Osteoblast (primary cell): ENCODE data around the gene NRTN. TPM values are rescaled to one million over a fixed set of nuclear protein-coding genes. Genes with fewer than 3 reads are reported as not detected.
"Not testable (repeated sequence)": the region's sequence is repeated elsewhere in the genome, so short reads cannot be mapped to it uniquely, and the experiment has no call there.

ENCODE experiments used
- DNase-seq: peaks from one replicate; pipeline ENCODE4 v3.0.0; 2011; ENCODE audit warnings: low spot score, mixed read lengths; ENCODE audit not compliant: insufficient read length; ENCODE audit errors: missing footprints
- H2AFZ ChIP-seq: 2 replicates; pipeline ENCODE4 v1.6.0; 2011; ENCODE audit warnings: mild to moderate bottlenecking, low read length
- H3K27ac ChIP-seq: 2 replicates; pipeline ENCODE4 v1.5.1; 2011; ENCODE audit warnings: mild to moderate bottlenecking, low read depth, low read length, moderate library complexity
- H3K27me3 ChIP-seq: 2 replicates; pipeline ENCODE4 v1.6.0; 2012; ENCODE audit warnings: mild to moderate bottlenecking, control low read depth, inconsistent platforms, low read length, moderate library complexity; ENCODE audit not compliant: insufficient read depth
- H3K36me3 ChIP-seq: 2 replicates; pipeline ENCODE4 v1.5.1; 2011; ENCODE audit warnings: mild to moderate bottlenecking, low read length, control low read depth, moderate library complexity; ENCODE audit not compliant: insufficient read depth
- H3K4me1 ChIP-seq: 2 replicates; pipeline ENCODE4 v1.5.1; 2011; ENCODE audit warnings: mild to moderate bottlenecking, low read length, control low read depth, moderate library complexity; ENCODE audit not compliant: insufficient read depth
- H3K4me2 ChIP-seq: 2 replicates; pipeline ENCODE4 v1.6.0; 2011; ENCODE audit warnings: mild to moderate bottlenecking, low read length; ENCODE audit not compliant: insufficient read depth
- H3K4me3 ChIP-seq: fragments of 200-600 bp; sonication (generic); 3 replicates; pipeline ENCODE4 v1.5.1; 2012; ENCODE audit warnings: mild to moderate bottlenecking, low read length, inconsistent platforms; ENCODE audit not compliant: insufficient read depth
- H3K79me2 ChIP-seq: 2 replicates; pipeline ENCODE4 v1.6.0; 2012; ENCODE audit warnings: mild to moderate bottlenecking, low read length, control low read depth, inconsistent platforms; ENCODE audit not compliant: insufficient read depth
- H3K9me3 ChIP-seq: 2 replicates; pipeline ENCODE4 v1.5.1; 2011; ENCODE audit warnings: low read depth, low read length, control low read depth
- H4K20me1 ChIP-seq: 2 replicates; pipeline ENCODE4 v1.6.0; 2012; ENCODE audit warnings: mild to moderate bottlenecking, low read length, control low read depth; ENCODE audit not compliant: insufficient read depth
- CTCF ChIP-seq: IDR thresholded peaks from 2 replicates; pipeline ENCODE4 v1.5.1; 2011; ENCODE audit warnings: mild to moderate bottlenecking, low read depth, low read length, moderate library complexity; ENCODE audit errors: extremely low read depth
- total RNA-seq: library from RNA; depleted of rRNA; stranded (reverse); fragments of >200 nt; gene quantifications from 2 replicates; pipeline ENCODE4 v1.2.3, GENCODE V29; 2012

NRTN gene
- total RNA-seq, 1 donor = not detected

- Histone ChIP-seq H4K20me1 (no peaks in the 10 kb centered on the region), H2AFZ (no peak overlapping the region), H3K36me3 (no peaks in the 10 kb centered on the region), H3K4me3 (no peak overlapping the region), H3K4me1 (no peaks in the 10 kb centered on the region), H3K9me3 (no peaks in the 10 kb centered on the region), H3K27ac (no peak overlapping the region), H3K27me3 (peaks cover 18% of the 10 kb centered on the region), H3K4me2 (no peak overlapping the region), H3K79me2 (no peaks in the 10 kb centered on the region)
- no peak for DNase-seq
- TF ChIP-seq CTCF = no peak
Measured at GRCh38 chr19:5850189-5850588, 45.3 kb downstream of the NRTN start.

DNA sequence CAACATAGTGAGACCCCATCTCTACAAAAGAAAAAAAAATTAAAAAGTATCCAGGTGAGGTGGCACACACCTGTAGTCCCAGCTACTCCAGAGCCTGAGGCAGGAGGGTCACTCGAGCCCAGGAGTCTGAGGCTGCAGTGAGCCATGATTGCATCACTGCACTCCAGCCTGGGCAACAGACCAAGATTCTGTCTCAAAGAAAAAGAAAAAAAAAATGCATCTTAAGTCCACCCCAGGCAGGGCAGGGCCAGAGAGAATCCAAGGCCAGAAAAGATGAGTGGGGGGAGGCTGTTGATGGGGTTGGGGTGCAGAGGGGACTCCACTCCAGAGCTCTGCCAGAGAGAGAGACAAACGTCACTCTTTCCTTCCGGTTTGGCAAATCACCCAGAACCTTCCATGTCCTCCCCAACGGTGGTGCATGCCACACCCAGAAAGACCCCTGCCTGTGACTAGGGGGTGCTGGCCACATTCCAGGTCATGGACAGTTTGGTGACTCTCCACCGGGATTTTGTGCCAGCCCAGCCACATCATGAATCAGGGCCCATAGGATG lies 46.0 kb downstream of the NRTN start:
- Histone ChIP-seq H3K4me1 (no peaks in the 10 kb centered on the region), H3K27ac (no peak overlapping the region), H3K36me3 (no peaks in the 10 kb centered on the region), H3K79me2 (no peaks in the 10 kb centered on the region), H3K9me3 (no peaks in the 10 kb centered on the region), H4K20me1 (no peaks in the 10 kb centered on the region), H3K4me3 (no peak overlapping the region), H2AFZ (no peak overlapping the region), H3K27me3 (peaks cover 25% of the 10 kb centered on the region), H3K4me2 (no peak overlapping the region)
- peak; percentile 91 for DNase-seq
- no peak for TF ChIP-seq CTCF

GRCh38 chr19:5851302-5851701 lies 46.4 kb downstream of the NRTN start, which contains the start of gene FUT3:
Gene FUT3 (minus strand): TSS chr19:5851449.
- Histone ChIP-seq H3K27ac (no peak within 1 kb of the TSS), H3K79me2 (no peaks in the 10 kb centered on the region), H4K20me1 (no peaks in the 10 kb centered on the region), H3K9me3 (no peaks in the 10 kb centered on the region), H3K4me2 (no peak within 1 kb of the TSS), H3K27me3 (peaks cover 30% of the 10 kb centered on the region), H3K4me3 (no peak within 1 kb of the TSS), H3K4me1 (no peaks in the 10 kb centered on the region), H2AFZ (no peak within 1 kb of the TSS), H3K36me3 (no peaks in the 10 kb centered on the region)
- DNase-seq = peak; percentile 39
- no peak for TF ChIP-seq CTCF

DNA sequence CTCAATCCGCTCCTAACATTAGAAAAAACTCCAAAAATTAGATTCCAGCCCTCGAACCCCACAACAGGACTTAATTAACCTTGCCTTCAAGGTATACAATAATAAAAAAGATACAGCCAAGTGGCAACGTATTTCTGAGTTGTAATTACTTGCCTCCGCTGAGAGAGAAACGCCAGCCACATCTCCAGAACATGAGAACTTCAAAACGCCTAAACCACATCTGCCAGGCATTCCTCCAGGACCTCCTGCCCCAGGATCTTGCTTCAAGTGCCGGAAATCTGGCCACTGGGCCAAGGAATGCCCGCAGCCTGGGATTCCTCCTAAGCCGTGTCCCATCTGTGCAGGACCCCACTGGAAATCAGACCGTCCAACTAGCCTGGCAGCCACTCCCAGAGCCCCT lies 49.3 kb downstream of the NRTN start:
- DNase-seq = not testable (repeated sequence)

GRCh38 chr19:5855151-5855550 lies 50.3 kb downstream of the NRTN start:
- H3K27me3 ChIP-seq = peaks cover 32% of the 10 kb centered on the region
- H3K4me3 ChIP-seq, H3K4me1 ChIP-seq, H3K79me2 ChIP-seq, H3K4me2 ChIP-seq, H3K27ac ChIP-seq, H3K36me3 ChIP-seq, DNase-seq, H4K20me1 ChIP-seq, H3K9me3 ChIP-seq, H2AFZ ChIP-seq: not testable (repeated sequence)

More for the DNA sequence above, 49.3 kb downstream of the NRTN start:
- not testable (repeated sequence) for H3K36me3 ChIP-seq, H3K79me2 ChIP-seq, H3K4me1 ChIP-seq, H3K9me3 ChIP-seq, H2AFZ ChIP-seq, H4K20me1 ChIP-seq, H3K27ac ChIP-seq, H3K4me3 ChIP-seq, H3K4me2 ChIP-seq
- peaks cover 36% of the 10 kb centered on the region for H3K27me3 ChIP-seq
